GM19193 (cell line): ENCODE measurements around the gene BCAT1.

Experiments
- POLR2A ChIP-seq: IDR thresholded peaks from 4 replicates; pipeline ENCODE4 v1.6.1; 2011; ENCODE audit not compliant: insufficient read depth, insufficient read length; ENCODE audit errors: extremely low read depth

Gene BCAT1

GRCh38 chr12:24948757-24949722 lies at the start of gene BCAT1:
BCAT1 (minus strand) TSS chr12:24949101; CDS start chr12:24948932, 169 bp downstream.
- peak; percentile 67 for TF ChIP-seq POLR2A

- TF ChIP-seq POLR2A, result no peak
Measured at GRCh38 chr12:24997970-24998582, 49.2 kb upstream of the BCAT1 start.

DNA sequence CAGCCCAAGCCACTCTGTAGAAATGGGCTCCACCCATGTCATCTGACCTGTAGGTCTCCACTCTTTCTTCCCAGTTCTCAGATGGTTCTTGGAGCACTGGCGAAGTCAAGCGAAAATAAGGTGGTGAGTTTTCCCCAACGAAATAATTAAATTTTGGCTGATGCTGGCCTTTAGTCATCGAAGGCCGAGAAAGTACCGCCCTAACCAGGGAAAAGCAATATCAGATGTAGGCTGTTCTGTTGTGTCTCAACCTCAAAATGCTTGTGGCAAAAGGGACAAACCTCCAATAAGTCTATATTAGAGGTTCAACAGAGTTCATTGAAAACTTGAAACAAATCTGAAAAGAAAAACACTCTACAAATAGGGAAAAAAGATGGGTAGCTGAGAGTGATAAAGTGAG lies 48.6 kb upstream of the BCAT1 start:
- no peak for TF ChIP-seq POLR2A

GRCh38 chr12:24996820-24997219 lies 47.9 kb upstream of the BCAT1 start:
- no peak for TF ChIP-seq POLR2A

DNA sequence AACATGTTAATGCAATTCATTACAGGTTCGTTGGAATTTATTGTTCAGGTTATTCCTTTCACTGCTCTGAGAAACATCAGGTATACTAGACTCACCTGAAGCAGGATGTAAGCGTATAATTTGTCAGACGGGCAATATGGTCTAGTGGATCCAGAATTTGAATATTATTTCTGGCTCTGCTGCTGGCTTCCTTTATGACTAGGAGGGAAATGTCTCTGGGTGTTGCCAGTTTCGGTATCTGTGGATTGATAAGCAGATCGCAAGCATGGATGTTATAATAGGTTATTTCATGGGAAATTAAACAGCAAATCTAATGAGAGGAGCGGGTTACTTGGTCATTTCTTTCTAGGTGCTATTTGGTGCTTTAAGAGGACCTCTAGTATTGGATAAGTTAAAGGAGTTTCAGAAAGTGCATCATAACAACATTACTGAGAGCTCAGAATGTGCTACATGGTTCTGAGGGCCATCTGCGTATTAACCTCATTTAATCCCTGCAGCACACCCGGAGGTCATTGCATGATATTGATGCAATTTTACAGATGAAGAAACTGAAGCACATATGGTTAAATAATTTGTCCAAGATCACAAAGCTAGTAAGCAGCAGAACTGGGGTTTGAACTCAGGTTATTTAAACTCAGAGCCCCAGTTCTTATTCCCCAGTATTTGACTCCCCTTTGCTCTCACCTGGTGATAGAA lies 47.3 kb upstream of the BCAT1 start:
- TF ChIP-seq POLR2A, result no peak

- no peak for TF ChIP-seq POLR2A
Measured at GRCh38 chr12:24993793-24994192, 44.9 kb upstream of the BCAT1 start.

GRCh38 chr12:24991209-24992049 lies 42.5 kb upstream of the BCAT1 start:
- no peak for TF ChIP-seq POLR2A

DNA sequence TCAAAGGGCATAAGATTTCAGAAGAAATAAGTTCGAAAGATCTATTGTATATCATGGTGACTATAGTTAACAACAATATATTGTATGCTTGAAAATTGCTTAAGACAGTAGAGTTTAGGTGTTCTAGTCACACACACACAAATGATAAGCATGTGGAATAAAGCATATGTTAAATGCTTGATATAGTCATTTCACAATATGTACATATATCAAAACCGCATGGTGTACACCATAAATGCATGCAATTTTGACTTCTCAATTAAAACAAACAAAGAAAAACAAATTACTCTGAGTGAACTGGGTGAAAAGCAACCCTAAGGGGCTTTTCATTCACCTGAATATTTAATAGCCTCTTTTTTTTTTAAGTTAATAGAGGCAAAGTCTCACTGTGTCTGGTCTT lies 40.3 kb upstream of the BCAT1 start:
- no peak for TF ChIP-seq POLR2A

GRCh38 chr12:24982250-24982649 lies 33.3 kb upstream of the BCAT1 start:
- TF ChIP-seq POLR2A, result no peak

DNA sequence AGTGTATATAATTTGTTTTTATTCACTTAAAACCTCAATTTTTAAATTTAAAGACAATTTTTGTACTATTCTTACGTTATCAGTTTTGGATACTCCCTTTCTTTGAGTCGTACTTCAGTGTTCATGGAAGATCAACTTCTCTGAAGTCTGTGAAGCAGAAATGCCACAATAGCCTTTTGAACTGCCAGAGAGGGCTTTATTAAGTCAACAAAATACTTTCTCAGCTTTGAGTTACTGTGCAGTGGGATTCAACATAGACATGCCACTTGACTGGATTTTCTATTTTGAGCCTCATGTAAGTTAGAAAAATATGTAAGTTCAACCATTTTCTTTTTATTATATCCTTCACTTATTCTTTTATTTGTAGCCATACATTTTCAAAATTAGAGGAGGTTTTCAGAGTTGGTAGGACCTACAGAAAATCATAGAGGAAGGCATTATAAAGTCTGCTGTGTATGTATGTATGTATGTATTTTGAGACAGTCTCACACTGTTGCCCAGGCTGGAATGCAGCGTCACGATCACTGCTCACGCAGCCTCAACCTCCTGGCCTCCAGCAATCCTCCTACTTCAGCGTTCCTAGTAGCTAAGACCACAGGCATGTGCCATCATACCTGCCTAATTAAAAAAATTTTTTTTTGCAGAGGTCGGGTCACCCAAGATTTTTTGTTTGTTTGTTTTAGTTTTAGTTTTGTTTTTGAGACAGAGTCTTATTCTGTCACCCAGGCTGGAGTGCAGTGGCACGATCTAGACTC lies 31.3 kb upstream of the BCAT1 start:
- TF ChIP-seq POLR2A, result no peak

DNA sequence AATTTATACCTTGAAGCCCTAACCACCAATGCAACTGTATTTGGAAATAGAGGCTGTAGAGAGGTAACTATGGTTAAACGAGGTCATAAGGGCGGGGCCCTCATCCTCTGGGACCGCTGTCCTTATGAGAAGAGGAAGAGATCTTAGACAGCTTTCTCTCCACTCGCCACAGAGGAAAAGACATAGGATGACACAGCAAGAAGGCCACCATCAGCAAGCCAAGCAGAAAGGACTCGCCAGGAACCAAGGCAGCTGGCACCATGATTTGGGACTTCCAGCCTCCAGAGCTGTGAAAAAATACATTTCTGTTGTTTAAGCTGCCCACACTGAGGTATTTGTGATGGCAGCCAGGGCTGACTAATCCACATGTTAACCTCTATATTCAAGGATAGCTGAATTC lies 30.4 kb upstream of the BCAT1 start:
- no peak for TF ChIP-seq POLR2A

- TF ChIP-seq POLR2A, result no peak
Measured at GRCh38 chr12:24977711-24978110, 28.8 kb upstream of the BCAT1 start.

GRCh38 chr12:24977060-24977459 lies 28.2 kb upstream of the BCAT1 start:
- no peak for TF ChIP-seq POLR2A

DNA sequence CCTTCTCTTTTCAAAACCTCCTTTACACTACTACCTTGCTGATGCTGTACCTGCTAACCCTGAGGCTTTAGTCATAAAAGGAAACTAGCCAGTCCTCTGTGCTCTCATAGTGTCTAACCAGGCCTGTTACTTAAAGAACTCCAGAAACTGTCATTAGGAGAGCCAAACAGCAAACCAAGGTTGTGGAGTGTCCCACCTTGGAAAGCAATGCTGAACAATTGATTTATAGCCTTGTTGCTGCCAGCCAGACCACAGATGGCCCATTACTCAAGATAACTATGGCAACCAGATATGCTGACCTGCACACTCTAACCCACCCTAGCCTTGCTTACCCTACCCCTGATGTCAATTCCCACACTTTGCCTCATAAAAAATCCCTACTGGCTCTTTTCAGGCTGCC lies 26.5 kb upstream of the BCAT1 start:
- TF ChIP-seq POLR2A, result no peak
